ENCODE results near the gene TTC7B. TPM values are rescaled to one million over a fixed set of nuclear protein-coding genes. Genes with fewer than 3 reads are reported as not detected.

TTC7B gene
- total RNA-seq, 1 donor from 2014 or later, result 46.6 TPM

- Mint-ChIP-seq H3K27me3 (peaks cover 3% of the 10 kb centered on the region), H3K9me3 (ENCODE audit: low read depth) (no peaks in the 10 kb centered on the region), H3K4me3 (ENCODE audit: low read depth) (no peak overlapping the region), H3K36me3 (ENCODE audit: insufficient read depth) (no peaks in the 10 kb centered on the region), H3K27ac (no peak overlapping the region), H3K4me1 (ENCODE audit: low read depth) (peaks cover 20% of the 10 kb centered on the region)
- DNase-seq (ENCODE audit: low spot score, unreplicated experiment), result no peak
- TF ChIP-seq CTCF (IDR thresholded peaks at IDR 0.05; ENCODE audit: unreplicated experiment), result no peak
These were observed 212.4 kb downstream of the TTC7B start for GRCh38 chr14:90603841-90604240.

- Mint-ChIP-seq H3K27me3 (peaks cover 3% of the 10 kb centered on the region), H3K9me3 (ENCODE audit: low read depth) (no peaks in the 10 kb centered on the region), H3K36me3 (ENCODE audit: insufficient read depth) (no peaks in the 10 kb centered on the region), H3K27ac (no peak overlapping the region), H3K4me1 (ENCODE audit: low read depth) (peaks cover 20% of the 10 kb centered on the region), H3K4me3 (ENCODE audit: low read depth) (no peak overlapping the region)
- no peak for TF ChIP-seq CTCF (IDR thresholded peaks at IDR 0.05; ENCODE audit: unreplicated experiment)
- no peak for DNase-seq (ENCODE audit: low spot score, unreplicated experiment)
These were observed 212.9 kb downstream of the TTC7B start for GRCh38 chr14:90603336-90603735.

GRCh38 chr14:90602088-90602687 lies 214.0 kb downstream of the TTC7B start:
- DNase-seq (ENCODE audit: low spot score, unreplicated experiment), result no peak
- no peak overlapping the region for H3K4me3 Mint-ChIP-seq (ENCODE audit: low read depth)
- H3K9me3 Mint-ChIP-seq (ENCODE audit: low read depth), result no peaks in the 10 kb centered on the region
- H3K4me1 Mint-ChIP-seq (ENCODE audit: low read depth), result peaks cover 20% of the 10 kb centered on the region
- H3K27ac Mint-ChIP-seq, result no peak overlapping the region
- H3K36me3 Mint-ChIP-seq (ENCODE audit: insufficient read depth), result no peaks in the 10 kb centered on the region
- peaks cover 3% of the 10 kb centered on the region for H3K27me3 Mint-ChIP-seq
- TF ChIP-seq CTCF (IDR thresholded peaks at IDR 0.05; ENCODE audit: unreplicated experiment), result no peak

GRCh38 chr14:90601563-90601962 lies 214.7 kb downstream of the TTC7B start:
- peaks cover 3% of the 10 kb centered on the region for H3K27me3 Mint-ChIP-seq
- no peak for TF ChIP-seq CTCF (IDR thresholded peaks at IDR 0.05; ENCODE audit: unreplicated experiment)
- no peak overlapping the region for H3K27ac Mint-ChIP-seq

GRCh38 chr14:90600619-90601018 lies 215.6 kb downstream of the TTC7B start:
- H3K27me3 Mint-ChIP-seq, result peaks cover 3% of the 10 kb centered on the region
- TF ChIP-seq CTCF (IDR thresholded peaks at IDR 0.05; ENCODE audit: unreplicated experiment), result no peak
- H3K4me3 Mint-ChIP-seq (ENCODE audit: low read depth), result no peak overlapping the region
- H3K9me3 Mint-ChIP-seq (ENCODE audit: low read depth), result no peaks in the 10 kb centered on the region
- H3K4me1 Mint-ChIP-seq (ENCODE audit: low read depth), result peaks cover 19% of the 10 kb centered on the region
- H3K27ac Mint-ChIP-seq, result no peak overlapping the region
- no peaks in the 10 kb centered on the region for H3K36me3 Mint-ChIP-seq (ENCODE audit: insufficient read depth)
- no peak for DNase-seq (ENCODE audit: low spot score, unreplicated experiment)

More at GRCh38 chr14:90601563-90601962, 214.7 kb downstream of the TTC7B start:
- H3K4me3 Mint-ChIP-seq (ENCODE audit: low read depth), result no peak overlapping the region
- H3K9me3 Mint-ChIP-seq (ENCODE audit: low read depth), result no peaks in the 10 kb centered on the region
- peaks cover 20% of the 10 kb centered on the region for H3K4me1 Mint-ChIP-seq (ENCODE audit: low read depth)
- no peak for DNase-seq (ENCODE audit: low spot score, unreplicated experiment)
- H3K36me3 Mint-ChIP-seq (ENCODE audit: insufficient read depth), result no peaks in the 10 kb centered on the region
